Caco-2 (cell line): ENCODE data around the gene APC2. TPM values are rescaled to one million over a fixed set of nuclear protein-coding genes. Genes with fewer than 3 reads are reported as not detected.

Source experiments
- BruUV-seq: library from RNA; stranded (reverse); fragments of 400-500 nt; replicated peaks from 2 replicates; lab custom pipeline; 2021; lab: Mats Ljungman, UMichigan
- CTCF ChIA-PET: fragments of 300-600 bp; sonication (Branson Sonifier 250); formaldehyde crosslinking; loops from one replicate; lab custom pipeline; 2022; ENCODE audit warnings: antibody characterized with exemption; lab: Charles Lee
- POLR2A ChIA-PET: fragments of 300-600 bp; sonication (Branson Sonifier 250); formaldehyde crosslinking; loops from one replicate; lab custom pipeline; 2022; ENCODE audit warnings: antibody characterized with exemption; lab: Charles Lee
- DNase-seq, 2 experiments: peaks; one replicate each; pipeline versions ENCODE4 v3.0.0 to v3.0.0-alpha.2; 2020 to 2022
- H3K27me3 ChIP-seq: replicated peaks from 2 replicates; pipeline ENCODE4 v1.6.0; 2011; ENCODE audit warnings: low read length; ENCODE audit not compliant: control insufficient read depth, insufficient read depth
- H3K36me3 ChIP-seq: 2 replicates; pipeline ENCODE4 v1.5.1; 2011; ENCODE audit warnings: low read length; ENCODE audit not compliant: control insufficient read depth, insufficient read depth
- H3K4me1 ChIP-seq: fragments of 250-450 bp; sonication (Bioruptor Pico); 2 replicates; pipeline ENCODE4 v1.5.1; 2020; ENCODE audit warnings: mild to moderate bottlenecking
- H3K4me3 ChIP-seq: 2 replicates; pipeline ENCODE4 v1.5.1; 2011; ENCODE audit warnings: low read depth, mild to moderate bottlenecking, control low read depth, low read length
- H3K9me3 ChIP-seq: fragments of 250-450 bp; sonication (Bioruptor Pico); 2 replicates; pipeline ENCODE4 v1.5.1; 2020; ENCODE audit warnings: mild to moderate bottlenecking, moderate library complexity
- H3K27ac Mint-ChIP-seq: one replicate; pipeline ENCODE4 v1.8.0; 2022; ENCODE audit warnings: mixed read lengths; ENCODE audit not compliant: unreplicated experiment
- H3K27me3 Mint-ChIP-seq: one replicate; pipeline ENCODE4 v1.8.0; 2022; ENCODE audit warnings: mixed read lengths; ENCODE audit not compliant: insufficient read depth, unreplicated experiment
- H3K36me3 Mint-ChIP-seq: one replicate; pipeline ENCODE4 v1.8.0; 2022; ENCODE audit warnings: mild to moderate bottlenecking, mixed read lengths; ENCODE audit not compliant: insufficient read depth, unreplicated experiment
- H3K4me1 Mint-ChIP-seq: one replicate; pipeline ENCODE4 v1.8.0; 2022; ENCODE audit warnings: low read depth, mixed read lengths; ENCODE audit not compliant: unreplicated experiment
- H3K4me3 Mint-ChIP-seq: one replicate; pipeline ENCODE4 v1.8.0; 2022; ENCODE audit warnings: mild to moderate bottlenecking, moderate library complexity, mixed read lengths; ENCODE audit not compliant: unreplicated experiment
- H3K9me3 Mint-ChIP-seq: one replicate; pipeline ENCODE4 v1.8.0; 2022; ENCODE audit warnings: mixed read lengths; ENCODE audit not compliant: unreplicated experiment
- intact Hi-C: fragments of 100-400 bp; cut with micrococcal nuclease; formaldehyde crosslinking; loops from one replicate; pipeline ENCODE4 v1.10.0; 2022; ENCODE audit not compliant: unreplicated experiment
- total RNA-seq: library from RNA; stranded (reverse); gene quantifications from 2 replicates; pipeline ENCODE4 v1.2.3, GENCODE V29; 2022
- TF ChIP-seq, protein P1 (sequence below), 2 experiments: fragments of 200-600 bp in 1 of 2; IDR thresholded peaks; 1 replicate in 1 of 2; 2 replicates in 1 of 2; pipeline versions ENCODE4 v1.5.1 to v1.8.0; 2011 to 2022; ENCODE audit warnings: antibody characterized with exemption in 1 of 2, control low read depth in 1 of 2, inconsistent platforms in 1 of 2, low read depth in 1 of 2, low read length in 1 of 2, mild to moderate bottlenecking in 1 of 2, moderate library complexity in 1 of 2; ENCODE audit not compliant: insufficient read depth in 1 of 2, severe bottlenecking in 1 of 2, unreplicated experiment in 1 of 2

APC2 gene
- total RNA-seq, 1 experiment from 2014 or later = 9.5 TPM

DNA sequence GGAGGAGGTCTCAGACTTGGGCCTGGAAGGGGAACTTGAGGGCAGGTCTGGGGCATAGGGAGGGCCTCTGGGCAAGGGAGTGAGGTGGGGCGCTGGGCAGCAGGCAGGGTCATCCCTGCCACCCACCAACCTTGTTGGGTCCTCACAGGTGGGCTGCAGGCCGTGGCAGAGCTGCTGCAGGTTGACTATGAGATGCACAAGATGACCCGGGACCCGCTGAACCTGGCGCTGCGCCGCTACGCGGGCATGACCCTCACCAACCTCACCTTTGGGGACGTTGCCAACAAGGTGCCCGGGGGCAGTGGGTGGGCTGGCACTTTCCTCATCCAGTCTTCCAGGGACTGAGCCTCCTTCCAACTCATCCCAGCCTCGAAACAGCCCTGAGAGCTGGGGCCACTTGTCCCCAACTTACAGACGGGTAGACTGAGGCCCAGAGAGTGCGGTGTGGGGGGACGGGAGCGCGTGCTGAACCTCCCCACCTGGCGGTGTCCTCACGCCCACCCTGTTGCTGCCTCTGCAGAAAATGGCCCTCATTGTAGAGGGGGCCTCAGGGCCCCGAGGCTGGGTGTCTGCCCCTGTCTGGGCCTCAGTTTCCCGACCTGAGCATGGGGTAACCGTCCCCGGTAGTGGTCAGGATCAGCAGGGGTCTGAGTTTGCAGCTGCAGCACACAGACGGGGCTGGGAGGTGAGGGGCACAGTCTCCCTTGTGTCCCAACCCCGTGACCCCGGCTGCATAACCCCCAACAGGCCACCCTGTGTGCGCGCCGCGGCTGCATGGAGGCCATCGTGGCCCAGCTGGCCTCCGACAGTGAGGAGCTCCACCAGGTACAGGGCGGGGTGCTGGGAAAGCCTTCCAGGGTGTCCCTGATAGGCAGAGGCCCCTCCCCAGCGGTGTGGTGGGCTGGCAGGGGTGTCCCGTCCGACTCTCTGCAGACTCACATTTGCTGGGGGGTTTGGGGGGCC is 10.4 kb downstream of the APC2 start:
- Histone ChIP-seq H3K36me3 (no peaks in the 10 kb centered on the region; the same call in 1 of the 2 replicates), H3K9me3 (no peaks in the 10 kb centered on the region), H3K27me3 (no peaks in the 10 kb centered on the region), H3K4me1 (no peaks in the 10 kb centered on the region), H3K4me3 (no peak overlapping the region)
- Mint-ChIP-seq H3K9me3 (no peaks in the 10 kb centered on the region), H3K36me3 (peaks cover 17% of the 10 kb centered on the region), H3K27ac (no peak overlapping the region), H3K4me3 (no peak overlapping the region), H3K4me1 (no peaks in the 10 kb centered on the region), H3K27me3 (no peaks in the 10 kb centered on the region)
- DNase-seq = no peak
- no TSS peak for BruUV-seq
- ChIA-PET CTCF (no interaction called here), POLR2A (no interaction called here)
- intact Hi-C loops = no loop called here
- TF ChIP-seq, protein P1, sequence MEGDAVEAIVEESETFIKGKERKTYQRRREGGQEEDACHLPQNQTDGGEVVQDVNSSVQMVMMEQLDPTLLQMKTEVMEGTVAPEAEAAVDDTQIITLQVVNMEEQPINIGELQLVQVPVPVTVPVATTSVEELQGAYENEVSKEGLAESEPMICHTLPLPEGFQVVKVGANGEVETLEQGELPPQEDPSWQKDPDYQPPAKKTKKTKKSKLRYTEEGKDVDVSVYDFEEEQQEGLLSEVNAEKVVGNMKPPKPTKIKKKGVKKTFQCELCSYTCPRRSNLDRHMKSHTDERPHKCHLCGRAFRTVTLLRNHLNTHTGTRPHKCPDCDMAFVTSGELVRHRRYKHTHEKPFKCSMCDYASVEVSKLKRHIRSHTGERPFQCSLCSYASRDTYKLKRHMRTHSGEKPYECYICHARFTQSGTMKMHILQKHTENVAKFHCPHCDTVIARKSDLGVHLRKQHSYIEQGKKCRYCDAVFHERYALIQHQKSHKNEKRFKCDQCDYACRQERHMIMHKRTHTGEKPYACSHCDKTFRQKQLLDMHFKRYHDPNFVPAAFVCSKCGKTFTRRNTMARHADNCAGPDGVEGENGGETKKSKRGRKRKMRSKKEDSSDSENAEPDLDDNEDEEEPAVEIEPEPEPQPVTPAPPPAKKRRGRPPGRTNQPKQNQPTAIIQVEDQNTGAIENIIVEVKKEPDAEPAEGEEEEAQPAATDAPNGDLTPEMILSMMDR (IDR thresholded peaks at IDR 0.05; ENCODE audit: insufficient read depth in 1 of 2, low read depth in 1 of 2, low read length in 1 of 2, severe bottlenecking in 1 of 2, unreplicated experiment in 1 of 2) = no peak

DNA sequence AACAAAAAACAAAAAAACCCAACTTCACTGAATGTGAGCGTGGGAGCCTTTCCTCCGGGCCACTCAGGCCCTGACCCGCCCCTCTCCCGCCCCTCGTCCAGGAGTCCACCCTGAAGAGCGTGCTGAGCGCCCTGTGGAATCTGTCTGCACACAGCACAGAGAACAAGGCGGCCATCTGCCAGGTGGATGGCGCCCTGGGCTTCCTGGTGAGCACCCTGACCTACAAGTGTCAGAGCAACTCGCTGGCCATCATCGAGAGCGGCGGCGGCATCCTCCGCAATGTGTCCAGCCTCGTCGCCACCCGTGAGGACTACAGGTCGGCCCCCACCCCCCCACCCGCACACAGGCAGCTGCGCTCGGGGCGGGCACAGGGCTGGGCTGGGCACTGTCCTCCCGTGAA is 11.9 kb downstream of the APC2 start:
- ChIA-PET CTCF (no interaction called here), POLR2A (no interaction called here)
- Mint-ChIP-seq H3K36me3 (peaks cover 8% of the 10 kb centered on the region), H3K4me1 (no peaks in the 10 kb centered on the region), H3K4me3 (no peak overlapping the region), H3K27me3 (no peaks in the 10 kb centered on the region), H3K9me3 (no peaks in the 10 kb centered on the region), H3K27ac (no peak overlapping the region)
- no peak for DNase-seq
- TF ChIP-seq, protein P1 (IDR thresholded peaks at IDR 0.05; ENCODE audit: insufficient read depth in 1 of 2, low read depth in 1 of 2, low read length in 1 of 2, severe bottlenecking in 1 of 2, unreplicated experiment in 1 of 2) = no peak
- Histone ChIP-seq H3K36me3 (no peaks in the 10 kb centered on the region; the same call in 1 of the 2 replicates), H3K9me3 (no peaks in the 10 kb centered on the region), H3K27me3 (no peaks in the 10 kb centered on the region), H3K4me1 (no peaks in the 10 kb centered on the region), H3K4me3 (no peak overlapping the region)
- no TSS peak for BruUV-seq
- intact Hi-C loops = no loop called here

DNA sequence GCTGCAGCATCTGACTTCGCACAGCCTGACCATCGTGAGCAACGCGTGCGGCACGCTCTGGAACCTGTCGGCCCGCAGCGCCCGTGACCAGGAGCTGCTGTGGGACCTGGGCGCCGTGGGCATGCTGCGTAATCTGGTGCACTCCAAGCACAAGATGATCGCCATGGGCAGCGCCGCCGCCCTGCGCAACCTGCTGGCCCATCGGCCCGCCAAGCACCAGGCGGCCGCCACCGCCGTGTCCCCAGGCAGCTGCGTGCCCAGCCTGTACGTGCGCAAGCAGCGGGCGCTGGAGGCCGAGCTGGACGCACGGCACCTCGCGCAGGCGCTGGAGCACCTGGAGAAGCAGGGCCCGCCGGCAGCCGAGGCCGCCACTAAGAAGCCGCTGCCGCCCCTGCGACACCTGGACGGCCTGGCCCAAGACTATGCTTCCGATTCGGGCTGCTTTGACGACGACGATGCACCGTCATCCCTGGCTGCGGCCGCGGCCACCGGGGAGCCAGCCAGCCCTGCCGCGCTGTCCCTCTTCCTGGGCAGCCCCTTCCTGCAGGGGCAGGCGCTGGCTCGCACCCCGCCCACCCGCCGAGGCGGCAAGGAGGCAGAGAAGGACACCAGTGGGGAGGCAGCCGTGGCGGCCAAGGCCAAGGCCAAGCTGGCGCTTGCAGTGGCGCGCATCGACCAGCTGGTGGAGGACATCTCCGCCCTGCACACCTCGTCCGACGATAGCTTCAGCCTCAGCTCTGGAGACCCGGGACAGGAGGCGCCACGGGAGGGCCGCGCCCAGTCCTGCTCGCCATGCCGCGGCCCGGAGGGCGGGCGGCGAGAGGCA is 15.5 kb downstream of the APC2 start:
- no peaks in the 10 kb centered on the region for H3K27me3 Mint-ChIP-seq
- no peak overlapping the region for H3K27ac Mint-ChIP-seq
- no peak overlapping the region for H3K4me3 Mint-ChIP-seq
- Histone ChIP-seq H3K9me3 (no peaks in the 10 kb centered on the region), H3K4me1 (no peaks in the 10 kb centered on the region), H3K27me3 (no peaks in the 10 kb centered on the region), H3K36me3 (no peaks in the 10 kb centered on the region; the same call in 1 of the 2 replicates), H3K4me3 (no peak overlapping the region)
- POLR2A ChIA-PET = no interaction called here
- H3K36me3 Mint-ChIP-seq = peaks cover 7% of the 10 kb centered on the region
- intact Hi-C loops = no loop called here
- no TSS peak for BruUV-seq
- no peak for DNase-seq
- no peaks in the 10 kb centered on the region for H3K4me1 Mint-ChIP-seq
- CTCF ChIA-PET = no interaction called here
- TF ChIP-seq, protein P1 (IDR thresholded peaks at IDR 0.05; ENCODE audit: insufficient read depth in 1 of 2, low read depth in 1 of 2, low read length in 1 of 2, severe bottlenecking in 1 of 2, unreplicated experiment in 1 of 2) = no peak
- no peaks in the 10 kb centered on the region for H3K9me3 Mint-ChIP-seq
